Uterus (tissue), 2 donors: Measurements from ENCODE around the gene RASGEF1C.
"Not testable (repeated sequence)": the region's sequence is repeated elsewhere in the genome, so short reads cannot be mapped to it uniquely, and the experiment has no call there.

Experiments
- CTCF ChIP-seq, 4 experiments: fragments of 200-600 bp in 2 of 4; fragments of 450-650 bp in 2 of 4; sonication (generic) in 2 of 4; IDR thresholded peaks; one replicate each; pipeline ENCODE4 v1.5.1; 2016 to 2019; ENCODE audit warnings: antibody characterized with exemption in 4 of 4, mild to moderate bottlenecking in 2 of 4, moderate library complexity in 1 of 4
- POLR2A ChIP-seq, 2 donors: fragments of 450-650 bp; IDR thresholded peaks; one replicate each; pipeline ENCODE4 v1.6.1; 2016; ENCODE audit warnings: antibody characterized with exemption in 2 of 2, mild to moderate bottlenecking in 1 of 2, moderate library complexity in 1 of 2

DNA sequence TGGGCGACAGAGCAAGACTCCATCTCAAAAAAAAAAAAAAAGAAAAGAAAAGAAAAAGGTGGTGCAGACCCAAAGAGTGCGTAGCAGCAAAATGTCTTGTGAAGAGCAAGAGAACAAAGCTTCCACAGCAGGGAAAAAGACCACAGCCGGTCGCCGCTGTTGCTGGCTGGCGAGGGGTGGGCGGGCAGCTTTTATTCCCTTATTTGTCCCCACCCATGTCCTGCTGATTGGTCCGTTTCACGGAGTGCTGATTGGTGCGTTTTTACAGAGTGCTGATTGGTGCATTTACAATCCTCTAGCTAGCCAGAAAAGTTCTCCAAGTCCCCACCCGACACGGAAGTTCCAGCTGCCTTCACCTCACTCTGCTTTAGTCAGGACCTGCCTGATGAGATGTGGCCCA lies 1.1 kb upstream of the RASGEF1C start:
- not testable (repeated sequence) for TF ChIP-seq POLR2A, CTCF (IDR thresholded peaks at IDR 0.05)
